OCI-LY1 (cell line): ENCODE results near the gene DDX4.

Source experiments
- H2AFZ ChIP-seq: fragments of 200-600 bp; sonication (generic), shearing (Covaris generic); 2 replicates; pipeline ENCODE4 v1.6.0; 2014; ENCODE audit warnings: antibody characterized with exemption, mild to moderate bottlenecking, low read length
- H3F3A ChIP-seq: fragments of 200-600 bp; sonication (generic), shearing (Covaris generic); 2 replicates; pipeline ENCODE4 v1.6.0; 2014; ENCODE audit warnings: mild to moderate bottlenecking, antibody characterized with exemption, low read length, moderate library complexity; ENCODE audit not compliant: insufficient read depth
- H3K27ac ChIP-seq: fragments of 200-600 bp; sonication (generic); 2 replicates; pipeline ENCODE4 v1.5.1; 2014; ENCODE audit warnings: low read length, mixed run types, mild to moderate bottlenecking, low read depth; ENCODE audit not compliant: poor library complexity, severe bottlenecking
- H3K27me3 ChIP-seq: fragments of 200-600 bp; sonication (generic); 2 replicates; pipeline ENCODE4 v1.6.0; 2014; ENCODE audit warnings: antibody characterized with exemption, mild to moderate bottlenecking, low read length, moderate library complexity; ENCODE audit not compliant: insufficient read depth
- H3K36me3 ChIP-seq: fragments of 200-600 bp; sonication (generic); 2 replicates; pipeline ENCODE4 v1.6.1; 2014; ENCODE audit warnings: mild to moderate bottlenecking, antibody characterized with exemption, low read length, moderate library complexity, mixed read lengths; ENCODE audit not compliant: insufficient read depth
- H3K4me1 ChIP-seq: fragments of 200-600 bp; sonication (generic); 2 replicates; pipeline ENCODE4 v1.5.1; 2014; ENCODE audit warnings: mild to moderate bottlenecking, low read length, moderate library complexity; ENCODE audit not compliant: insufficient read depth, severe bottlenecking
- H3K4me2 ChIP-seq: fragments of 200-600 bp; sonication (generic), shearing (Covaris generic); 2 replicates; pipeline ENCODE4 v1.6.1; 2014; ENCODE audit warnings: low read length
- H3K4me3 ChIP-seq: fragments of 200-600 bp; sonication (generic); 2 replicates; pipeline ENCODE4 v1.5.1; 2014; ENCODE audit warnings: low read length, low read depth, mild to moderate bottlenecking, mixed read lengths; ENCODE audit not compliant: poor library complexity, severe bottlenecking
- H3K79me2 ChIP-seq: fragments of 200-600 bp; shearing (Covaris generic); 2 replicates; pipeline ENCODE4 v1.6.1; 2016; ENCODE audit warnings: mixed run types, low read length, mixed read lengths; ENCODE audit not compliant: insufficient read depth
- H3K9ac ChIP-seq: fragments of 200-600 bp; sonication (generic), shearing (Covaris generic); 2 replicates; pipeline ENCODE4 v1.6.1; 2014; ENCODE audit warnings: mild to moderate bottlenecking, low read length, mixed read lengths
- H3K9me2 ChIP-seq: fragments of 200-600 bp; sonication (generic), shearing (Covaris generic); 2 replicates; pipeline ENCODE4 v1.6.1; 2014; ENCODE audit warnings: low read depth, mild to moderate bottlenecking, low read length, mixed read lengths
- H3K9me3 ChIP-seq: fragments of 200-600 bp; shearing (Covaris generic); 2 replicates; pipeline ENCODE4 v1.6.1; 2014; ENCODE audit warnings: low read length, mixed read lengths
- H4K20me1 ChIP-seq: fragments of 200-600 bp; sonication (generic), shearing (Covaris generic); 2 replicates; pipeline ENCODE4 v1.6.0; 2016; ENCODE audit warnings: mild to moderate bottlenecking, low read length; ENCODE audit not compliant: insufficient read depth
- CTCF ChIP-seq: fragments of 200-600 bp; sonication (generic), shearing (Covaris generic); IDR thresholded peaks from 2 replicates; pipeline ENCODE4 v1.5.1; 2017; ENCODE audit warnings: mild to moderate bottlenecking, antibody characterized with exemption, low read length, moderate library complexity, mixed read lengths
- EZH2 ChIP-seq: fragments of 200-600 bp; sonication (generic), shearing (Covaris generic); IDR thresholded peaks from 2 replicates; pipeline ENCODE4 v1.8.0; 2017; ENCODE audit warnings: borderline replicate concordance, mixed run types, mild to moderate bottlenecking, antibody characterized with exemption, low read length, moderate library complexity, mixed read lengths

DDX4 gene

GRCh38 chr5:55749387-55749786 lies 11.5 kb downstream of the DDX4 start:
- Histone ChIP-seq H3K4me1 (no peaks in the 10 kb centered on the region), H3K27me3 (no peaks in the 10 kb centered on the region)
- no peak for TF ChIP-seq EZH2
- no peak for TF ChIP-seq CTCF

GRCh38 chr5:55750063-55750462 lies 12.2 kb downstream of the DDX4 start:
- Histone ChIP-seq H2AFZ (no peak overlapping the region), H3K79me2 (no peaks in the 10 kb centered on the region), H3K4me1 (no peaks in the 10 kb centered on the region), H3K9me2 (no peaks in the 10 kb centered on the region), H3K36me3 (no peaks in the 10 kb centered on the region), H3F3A (no peaks in the 10 kb centered on the region), H3K27ac (no peak overlapping the region), H4K20me1 (no peaks in the 10 kb centered on the region), H3K27me3 (no peaks in the 10 kb centered on the region), H3K4me2 (no peak overlapping the region), H3K4me3 (no peak overlapping the region), H3K9me3 (no peaks in the 10 kb centered on the region), H3K9ac (no peak overlapping the region)
- TF ChIP-seq CTCF = no peak
- TF ChIP-seq EZH2 = no peak

More at GRCh38 chr5:55749387-55749786, 11.5 kb downstream of the DDX4 start:
- no peak overlapping the region for H3K4me2 ChIP-seq
- no peaks in the 10 kb centered on the region for H3K79me2 ChIP-seq
- H3K27ac ChIP-seq = no peak overlapping the region
- H3K4me3 ChIP-seq = no peak overlapping the region
- H3K9ac ChIP-seq = no peak overlapping the region
- no peaks in the 10 kb centered on the region for H4K20me1 ChIP-seq
- H3K9me2 ChIP-seq = no peaks in the 10 kb centered on the region
- no peak overlapping the region for H2AFZ ChIP-seq
- H3F3A ChIP-seq = no peaks in the 10 kb centered on the region
- no peaks in the 10 kb centered on the region for H3K9me3 ChIP-seq
- H3K36me3 ChIP-seq = no peaks in the 10 kb centered on the region

GRCh38 chr5:55750499-55750898 lies 12.6 kb downstream of the DDX4 start:
- no peak for TF ChIP-seq CTCF
- no peak for TF ChIP-seq EZH2
- H3K4me1 ChIP-seq = no peaks in the 10 kb centered on the region
- no peaks in the 10 kb centered on the region for H3K27me3 ChIP-seq
- H3K36me3 ChIP-seq = no peaks in the 10 kb centered on the region
- no peak overlapping the region for H2AFZ ChIP-seq
- H3K9me3 ChIP-seq = no peaks in the 10 kb centered on the region
- H3K79me2 ChIP-seq = no peaks in the 10 kb centered on the region
- no peaks in the 10 kb centered on the region for H4K20me1 ChIP-seq
- H3K4me2 ChIP-seq = no peak overlapping the region
- H3K9me2 ChIP-seq = no peaks in the 10 kb centered on the region
- H3K27ac ChIP-seq = no peak overlapping the region
- H3K9ac ChIP-seq = no peak overlapping the region
- H3K4me3 ChIP-seq = no peak overlapping the region
- no peaks in the 10 kb centered on the region for H3F3A ChIP-seq
